ENCODE data around the gene ITGAV. TPM values are rescaled to one million over a fixed set of nuclear protein-coding genes. Genes with fewer than 3 reads are reported as not detected.

The ITGAV gene
- total RNA-seq, 1 donor: 174 TPM

- TF ChIP-seq CTCF (IDR thresholded peaks at IDR 0.05; ENCODE audit: insufficient read depth, low read length): no peak
- DNase-seq (ENCODE audit: low read depth): peak; percentile 38
- H3K4me3 ChIP-seq (ENCODE audit: low read depth, low read length): no peak overlapping the region
Measured at GRCh38 chr2:186645999-186646398, 56.1 kb downstream of the ITGAV start.

GRCh38 chr2:186648130-186648529 is 58.3 kb downstream of the ITGAV start:
- DNase-seq (ENCODE audit: low read depth): no peak
- no peak for TF ChIP-seq CTCF (IDR thresholded peaks at IDR 0.05; ENCODE audit: insufficient read depth, low read length)

GRCh38 chr2:186653511-186653910 is 63.7 kb downstream of the ITGAV start:
- no peak for DNase-seq (ENCODE audit: low read depth)
- TF ChIP-seq CTCF (IDR thresholded peaks at IDR 0.05; ENCODE audit: insufficient read depth, low read length): no peak
- no peak overlapping the region for H3K4me3 ChIP-seq (ENCODE audit: low read depth, low read length)

More at GRCh38 chr2:186648130-186648529, 58.3 kb downstream of the ITGAV start:
- no peak overlapping the region for H3K4me3 ChIP-seq (ENCODE audit: low read depth, low read length)

GRCh38 chr2:186659383-186659782 is 69.5 kb downstream of the ITGAV start:
- no peak for TF ChIP-seq CTCF (IDR thresholded peaks at IDR 0.05; ENCODE audit: insufficient read depth, low read length)
- no peak for DNase-seq (ENCODE audit: low read depth)
- no peak overlapping the region for H3K4me3 ChIP-seq (ENCODE audit: low read depth, low read length)

GRCh38 chr2:186664385-186665043 is 74.7 kb downstream of the ITGAV start:
- DNase-seq (ENCODE audit: low read depth): no peak

GRCh38 chr2:186669146-186669545 is 79.3 kb downstream of the ITGAV start:
- no peak for TF ChIP-seq CTCF (IDR thresholded peaks at IDR 0.05; ENCODE audit: insufficient read depth, low read length)
- DNase-seq (ENCODE audit: low read depth): no peak
- no peak overlapping the region for H3K4me3 ChIP-seq (ENCODE audit: low read depth, low read length)

More at GRCh38 chr2:186664385-186665043, 74.7 kb downstream of the ITGAV start:
- TF ChIP-seq CTCF (IDR thresholded peaks at IDR 0.05; ENCODE audit: insufficient read depth, low read length): no peak
- H3K4me3 ChIP-seq (ENCODE audit: low read depth, low read length): no peak overlapping the region

GRCh38 chr2:186670831-186671230 is 81.0 kb downstream of the ITGAV start:
- no peak for TF ChIP-seq CTCF (IDR thresholded peaks at IDR 0.05; ENCODE audit: insufficient read depth, low read length)
- H3K4me3 ChIP-seq (ENCODE audit: low read depth, low read length): no peak overlapping the region
- no peak for DNase-seq (ENCODE audit: low read depth)
